DMS79 treated with DMSO at 0.1 percent for 48 hours (cell line): ENCODE results near the gene C3orf33.

Source experiments
- DNase-seq: peaks from one replicate; lab custom pipeline; 2025; lab: John Stamatoyannopoulos, UW

The C3orf33 gene

GRCh38 chr3:155741603-155742002, 64.5 kb downstream of the C3orf33 start:
- DNase-seq = no peak

- DNase-seq = peak; percentile 58
These were observed 65.0 kb downstream of the C3orf33 start for GRCh38 chr3:155741101-155741500.

GRCh38 chr3:155739154-155739553, 66.9 kb downstream of the C3orf33 start:
- DNase-seq = no peak

- DNase-seq = no peak
These were observed 67.5 kb downstream of the C3orf33 start for GRCh38 chr3:155738580-155739076.

DNA sequence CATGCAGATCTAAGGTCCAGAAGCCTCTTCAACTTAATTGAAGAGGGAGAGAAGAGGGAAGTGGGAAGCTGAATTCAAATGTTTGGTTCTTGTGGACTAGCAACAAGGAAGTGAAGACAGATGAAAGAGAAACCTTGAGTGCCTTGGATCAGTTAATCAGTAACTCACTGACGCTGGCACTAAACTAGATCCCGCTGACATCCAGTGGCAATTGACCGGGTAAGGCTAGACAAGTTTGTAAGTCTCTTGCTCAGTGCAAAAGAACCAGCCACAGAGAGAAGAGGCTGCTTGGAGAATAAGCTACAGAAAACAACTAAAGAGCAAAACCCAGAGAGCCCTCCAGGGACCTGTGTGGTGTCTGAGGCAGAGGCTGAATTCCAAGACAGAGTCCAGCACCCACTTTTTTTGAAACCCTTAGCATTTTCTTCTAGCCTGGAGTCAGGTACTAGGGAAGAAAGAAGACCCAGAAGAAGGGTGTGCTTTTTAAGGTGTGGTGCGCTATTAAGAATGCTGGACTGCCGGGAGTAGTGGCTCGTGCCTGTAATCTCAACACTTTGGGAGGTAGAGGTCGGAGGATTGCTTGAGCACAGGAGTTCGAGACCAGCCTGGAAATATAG, 68.1 kb downstream of the C3orf33 start:
- DNase-seq = peak; percentile 87

GRCh38 chr3:155736381-155736780, 69.7 kb downstream of the C3orf33 start:
- no peak for DNase-seq

GRCh38 chr3:155730843-155731242, 75.2 kb downstream of the C3orf33 start:
- no peak for DNase-seq

GRCh38 chr3:155727836-155728235, 78.2 kb downstream of the C3orf33 start:
- no peak for DNase-seq

GRCh38 chr3:155714295-155714718, 91.8 kb downstream of the C3orf33 start:
- DNase-seq = no peak
